NCI-H1694 (cell line): ENCODE data around the gene KRTAP5-1.
"Not testable (repeated sequence)": the region's sequence is repeated elsewhere in the genome, so short reads cannot be mapped to it uniquely, and the experiment has no call there.

ENCODE experiments used
- DNase-seq: peaks from one replicate; lab custom pipeline; 2025; lab: John Stamatoyannopoulos, UW

KRTAP5-1 gene, protein sequence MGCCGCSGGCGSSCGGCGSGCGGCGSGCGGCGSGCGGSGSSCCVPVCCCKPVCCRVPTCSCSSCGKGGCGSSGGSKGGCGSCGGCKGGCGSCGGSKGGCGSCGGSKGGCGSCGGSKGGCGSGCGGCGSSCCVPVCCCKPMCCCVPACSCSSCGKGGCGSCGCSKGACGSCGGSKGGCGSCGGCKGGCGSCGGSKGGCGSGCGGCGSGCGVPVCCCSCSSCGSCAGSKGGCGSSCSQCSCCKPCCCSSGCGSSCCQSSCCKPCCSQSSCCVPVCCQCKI

DNA sequence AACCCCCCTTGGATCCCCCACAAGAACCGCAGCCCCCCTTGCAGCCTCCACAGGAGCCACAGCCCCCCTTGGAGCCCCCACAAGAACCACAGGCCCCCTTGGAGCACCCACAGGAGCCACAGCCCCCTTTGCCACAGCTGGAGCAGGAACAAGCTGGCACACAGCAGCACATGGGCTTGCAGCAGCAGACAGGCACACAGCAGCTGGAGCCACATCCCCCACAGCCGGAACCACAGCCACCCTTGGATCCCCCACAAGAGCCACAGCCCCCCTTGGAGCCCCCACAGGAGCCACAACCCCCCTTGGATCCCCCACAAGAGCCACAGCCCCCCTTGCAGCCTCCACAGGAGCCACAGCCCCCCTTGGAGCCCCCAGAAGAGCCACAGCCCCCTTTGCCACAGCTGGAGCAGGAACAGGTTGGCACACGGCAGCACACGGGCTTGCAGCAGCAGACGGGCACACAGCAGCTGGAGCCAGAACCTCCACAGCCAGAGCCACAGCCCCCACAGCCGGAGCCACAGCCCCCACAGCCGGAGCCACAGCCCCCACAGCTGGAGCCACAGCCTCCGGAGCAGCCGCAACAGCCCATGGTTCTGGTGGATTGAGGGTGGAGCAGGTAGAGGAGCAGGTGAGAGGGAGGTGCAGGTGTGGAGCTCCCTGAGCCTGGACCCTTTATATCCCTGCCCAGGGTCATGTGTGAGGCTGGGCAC is at the start of gene KRTAP5-1:
TSS of gene KRTAP5-1 (minus strand) at position 623 of the 710 bp plus-strand sequence. CDS start at position 589, 34 bp downstream.
- not testable (repeated sequence) for DNase-seq

DNA sequence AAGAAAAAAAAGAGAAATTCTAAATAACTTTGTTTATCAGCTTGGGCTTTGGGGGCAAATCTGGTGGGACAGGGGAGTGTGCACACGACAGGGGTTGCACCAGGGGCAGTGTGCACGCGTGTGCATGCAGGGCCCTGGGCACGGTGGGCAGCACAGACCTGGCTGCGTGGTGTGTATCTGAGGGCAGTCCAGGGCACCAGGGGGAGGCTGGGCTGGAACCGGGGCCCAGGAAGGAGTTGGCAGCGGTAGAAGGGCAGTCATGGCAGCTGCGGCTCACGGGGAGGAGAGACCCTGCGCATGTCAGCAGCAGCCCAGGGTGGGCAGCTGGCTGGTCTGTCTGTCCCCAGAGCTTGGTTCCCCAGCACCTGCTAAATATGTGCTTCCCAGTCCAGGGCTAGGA is 48.8 kb upstream of the KRTAP5-1 start:
- no peak for DNase-seq

DNA sequence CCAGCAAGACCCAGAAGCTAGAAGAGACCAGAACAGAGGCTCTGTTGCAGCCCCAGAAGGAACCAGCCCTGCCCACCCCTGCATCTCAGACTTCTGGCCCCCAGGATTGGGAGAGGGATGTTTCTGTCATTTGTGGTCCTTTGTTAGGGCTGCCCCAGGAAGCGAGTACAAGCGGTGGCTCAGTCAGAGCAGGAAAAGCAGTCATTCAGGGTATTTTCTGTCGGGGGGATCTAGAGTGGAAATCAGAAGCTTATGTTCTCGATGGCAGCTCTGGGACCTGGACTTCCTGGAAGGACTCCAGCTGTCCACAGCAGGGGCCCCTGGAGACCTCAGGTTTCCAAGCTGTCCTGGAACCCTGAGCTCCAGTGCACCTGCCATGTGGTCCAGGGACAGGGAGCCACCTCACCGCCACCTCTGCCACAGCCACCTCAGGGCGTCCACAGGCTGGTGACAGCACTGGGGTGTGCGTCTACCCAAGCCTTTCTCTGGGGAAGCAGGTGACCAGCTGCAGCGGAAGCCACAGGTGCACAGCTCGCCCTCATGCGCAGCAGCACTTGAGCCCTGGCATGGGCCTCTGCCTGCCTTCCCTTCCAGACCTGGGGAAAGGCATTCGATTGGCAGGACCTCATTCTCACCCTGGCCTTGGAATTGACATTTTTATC is 47.1 kb upstream of the KRTAP5-1 start:
- DNase-seq, result no peak

DNA sequence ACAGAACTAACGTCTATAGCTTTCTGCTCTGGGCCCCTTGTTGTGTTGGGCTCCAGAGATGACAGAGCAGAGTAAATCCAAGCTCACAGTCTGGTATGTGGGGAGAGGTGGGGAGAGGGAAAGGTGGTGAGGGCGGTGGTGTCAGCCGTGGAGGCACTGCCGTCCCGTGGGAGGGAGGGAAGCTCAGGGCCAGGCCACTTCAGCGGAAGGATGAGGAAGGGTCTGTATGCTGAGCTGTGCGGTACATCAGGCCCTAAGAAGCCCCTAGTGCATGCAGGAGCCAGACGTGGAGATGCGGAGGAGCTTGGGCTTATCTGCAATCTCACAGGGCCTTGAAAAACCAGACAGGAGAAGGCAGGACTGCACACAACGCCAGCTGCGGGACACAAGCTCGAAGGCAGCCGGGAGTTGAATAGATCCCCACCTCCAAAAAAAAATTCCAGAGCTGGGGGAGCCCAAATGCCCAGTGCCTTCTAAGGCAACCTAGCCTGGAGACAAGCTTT is 46.0 kb upstream of the KRTAP5-1 start:
- no peak for DNase-seq

DNA sequence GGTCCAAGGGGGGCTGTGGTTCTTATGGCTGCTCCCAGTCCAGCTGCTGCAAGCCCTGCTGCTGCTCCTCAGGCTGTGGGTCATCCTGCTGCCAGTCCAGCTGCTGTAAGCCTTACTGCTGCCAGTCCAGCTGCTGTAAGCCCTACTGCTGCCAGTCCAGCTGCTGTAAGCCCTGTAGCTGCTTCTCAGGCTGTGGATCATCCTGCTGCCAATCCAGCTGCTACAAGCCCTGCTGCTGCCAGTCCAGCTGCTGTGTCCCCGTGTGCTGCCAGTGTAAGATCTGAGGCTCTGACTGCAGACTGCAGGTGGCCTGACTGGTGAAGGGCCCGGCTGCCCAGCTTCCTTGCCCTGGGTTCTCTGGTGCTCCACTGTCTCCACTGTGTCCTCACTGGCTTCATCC is 45.2 kb upstream of the KRTAP5-1 start:
- no peak for DNase-seq

DNA sequence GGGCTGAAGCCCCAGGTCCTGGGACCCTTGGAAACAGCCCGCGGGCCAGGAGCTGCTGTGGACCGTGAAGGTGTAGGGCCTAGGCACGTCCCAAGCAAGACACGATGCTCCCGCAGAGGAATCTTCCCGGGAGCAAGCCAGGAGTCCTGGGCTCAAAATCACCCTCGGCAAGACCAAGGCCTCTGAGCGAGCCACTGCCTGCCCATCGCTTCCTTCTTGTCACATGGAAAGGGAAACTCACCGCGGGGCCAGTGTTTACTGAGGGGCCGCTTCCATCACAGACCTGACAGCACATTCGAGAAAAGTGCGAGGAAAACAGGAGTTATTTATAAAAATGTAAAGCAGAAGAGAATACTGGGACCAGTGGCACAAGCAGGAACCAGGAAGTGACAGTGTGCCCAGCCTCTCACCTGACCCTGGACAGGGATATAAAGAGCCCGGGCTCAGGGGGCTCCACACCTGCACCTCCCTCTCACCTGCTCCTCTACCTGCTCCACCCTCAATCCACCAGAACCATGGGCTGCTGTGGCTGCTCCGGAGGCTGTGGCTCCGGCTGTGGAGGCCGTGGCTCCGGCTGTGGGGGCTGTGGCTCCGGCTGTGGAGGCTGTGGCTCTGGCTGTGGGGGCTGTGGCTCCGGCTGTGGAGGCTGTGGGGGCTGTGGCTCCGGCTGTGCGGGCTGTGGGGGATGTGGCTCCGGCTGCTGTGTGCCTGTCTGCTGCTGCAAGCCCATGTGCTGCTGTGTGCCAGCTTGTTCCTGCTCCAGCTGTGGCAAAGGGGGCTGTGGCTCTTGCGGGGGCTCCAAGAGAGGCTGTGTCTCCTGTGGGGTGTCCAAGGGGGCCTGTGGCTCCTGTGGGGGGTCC is 44.5 kb upstream of the KRTAP5-1 start, which contains the start of gene KRTAP5-5:
TSS of gene KRTAP5-5 (plus strand) at position 450 of the 860 bp plus-strand sequence. CDS start at position 516, 66 bp downstream.
- DNase-seq, result no peak

DNA sequence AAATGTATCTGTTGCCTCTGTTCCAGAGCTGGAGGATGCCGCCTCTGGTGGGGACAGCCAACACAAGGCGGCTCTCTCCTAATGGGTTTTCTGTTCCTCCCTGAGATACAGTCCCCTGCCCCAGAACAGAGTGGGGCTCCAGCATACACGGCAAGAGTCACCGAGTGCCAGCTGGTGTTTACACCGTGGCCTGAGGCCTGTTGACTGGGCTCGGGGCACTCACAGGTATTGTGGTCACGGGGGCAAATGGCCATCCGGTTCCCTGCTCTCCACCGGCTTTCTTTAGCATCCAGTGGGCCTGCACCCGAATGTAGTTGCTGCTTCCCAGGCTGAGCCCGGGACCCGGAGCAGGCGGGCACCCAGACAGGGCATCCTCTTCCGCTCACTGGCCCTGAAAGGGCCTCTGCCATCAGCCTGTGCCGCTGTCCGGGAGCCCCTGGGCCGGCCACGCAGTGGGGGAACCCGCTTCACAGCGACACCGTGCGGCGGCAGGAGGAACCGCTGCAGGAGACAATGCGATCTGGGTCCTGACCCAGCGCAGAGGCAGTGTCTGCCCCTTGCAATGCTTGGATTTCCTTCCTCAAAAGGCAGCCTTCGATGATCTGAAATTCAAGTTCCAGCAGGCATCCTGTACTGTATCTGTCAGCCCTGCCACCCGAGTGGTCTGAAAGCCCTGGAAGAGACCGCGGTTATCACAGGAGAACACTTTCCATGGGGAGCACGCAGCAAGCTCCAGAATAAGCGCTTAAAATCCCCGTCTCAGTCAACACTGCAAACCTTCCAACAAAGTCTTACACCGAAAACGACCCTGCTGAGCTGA is 43.6 kb upstream of the KRTAP5-1 start:
- no peak for DNase-seq

DNA sequence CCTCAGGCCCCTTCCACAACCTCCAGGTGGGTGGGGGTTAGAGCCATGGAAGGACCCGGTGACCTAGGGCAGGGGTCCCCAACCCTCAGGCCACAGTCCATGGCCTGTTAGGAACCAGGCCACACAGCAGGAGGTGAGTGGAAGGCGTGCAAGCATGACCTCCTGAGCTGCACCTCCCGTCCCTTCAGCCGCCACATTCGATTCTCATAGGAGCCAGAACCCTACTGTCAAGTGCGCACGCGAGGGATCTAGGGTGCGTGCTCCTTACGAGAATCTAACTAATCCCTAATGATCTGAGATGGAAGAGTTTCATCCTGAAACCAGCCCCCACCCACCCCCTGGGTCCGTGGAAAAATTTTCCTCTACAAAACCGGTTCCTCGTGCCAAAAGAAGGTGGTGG is 40.5 kb upstream of the KRTAP5-1 start:
- DNase-seq, result no peak

DNA sequence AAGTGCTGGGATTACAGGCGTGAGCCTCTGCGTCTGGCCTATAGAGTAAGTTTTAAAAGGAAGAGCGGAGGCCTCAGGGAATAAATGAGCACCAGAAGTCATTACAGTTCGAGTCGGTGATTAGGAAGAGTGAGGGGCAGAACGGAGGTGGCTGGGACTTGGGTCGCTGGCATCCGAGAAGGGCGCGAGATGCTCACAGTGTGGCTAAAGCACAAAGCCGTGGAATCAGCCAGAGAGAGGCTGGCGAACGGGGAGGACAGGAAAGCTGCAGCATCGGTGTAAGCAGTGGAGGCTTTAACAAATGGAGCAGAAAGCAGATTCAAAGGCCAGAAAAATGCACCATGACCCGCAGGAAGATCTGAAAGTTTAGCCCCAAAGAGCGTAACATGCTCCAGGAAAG is 39.5 kb upstream of the KRTAP5-1 start:
- DNase-seq, result no peak

DNA sequence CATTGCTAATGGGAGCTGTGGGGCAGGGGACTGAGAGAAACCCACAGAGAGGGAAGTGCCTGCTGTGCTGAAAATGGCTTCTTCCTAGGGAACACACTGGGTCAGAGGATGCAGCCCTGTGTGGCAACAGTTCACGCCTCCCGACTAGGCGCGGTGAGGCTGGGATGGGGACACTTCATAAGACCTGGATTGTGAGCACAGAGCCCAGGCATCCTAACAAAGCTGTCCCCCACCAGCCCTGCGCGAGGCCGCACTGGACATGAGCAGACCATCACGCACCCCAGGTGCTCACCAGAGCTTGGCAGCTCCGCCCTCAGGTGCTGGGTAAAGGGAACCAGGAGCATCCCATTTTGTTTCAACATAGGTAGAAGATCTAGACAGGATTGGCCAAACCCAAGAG is 38.6 kb upstream of the KRTAP5-1 start:
- no peak for DNase-seq

DNA sequence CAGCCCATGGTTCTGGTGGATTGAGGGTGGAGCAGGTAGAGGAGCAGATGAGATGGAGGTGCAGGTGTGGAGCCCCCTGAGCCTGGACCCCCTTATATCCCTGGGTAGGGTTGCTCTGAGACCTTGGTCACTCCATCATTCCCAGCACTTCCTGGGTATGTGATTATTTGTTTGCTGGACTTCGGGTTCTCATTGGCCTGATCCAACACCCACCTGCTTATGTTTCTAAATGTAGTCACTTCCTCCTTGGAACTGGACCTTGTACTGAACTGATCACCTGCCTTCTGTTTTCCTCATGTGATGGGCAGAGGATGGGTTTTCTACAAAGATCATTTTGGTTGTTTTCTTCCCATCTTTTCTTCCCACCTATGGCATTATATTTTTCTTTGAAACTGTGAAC is 37.0 kb upstream of the KRTAP5-1 start, which contains the start of gene KRTAP5-4:
TSS of gene KRTAP5-4 (minus strand) at position 53 of the 400 bp plus-strand sequence. CDS start at position 8, 45 bp downstream.
- no peak for DNase-seq

DNA sequence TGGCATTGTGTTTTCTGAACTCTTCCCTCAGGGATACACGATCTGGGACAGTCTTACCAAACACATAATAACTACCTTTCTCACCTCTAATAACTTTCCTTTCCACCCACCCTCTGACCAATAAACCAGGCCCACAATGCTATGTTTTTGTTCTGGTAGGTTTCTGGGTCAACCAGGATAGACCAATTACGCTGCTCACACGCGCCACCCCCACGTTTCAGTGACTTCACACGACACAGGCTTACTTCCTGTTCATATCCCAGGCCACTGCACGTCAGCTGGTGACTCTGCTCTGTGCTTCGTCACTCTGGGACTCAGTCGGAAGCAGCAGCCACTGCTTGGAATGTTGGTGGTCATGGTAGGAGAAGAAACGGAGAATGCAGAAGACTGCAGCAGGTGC is 34.4 kb upstream of the KRTAP5-1 start:
- no peak for DNase-seq

DNA sequence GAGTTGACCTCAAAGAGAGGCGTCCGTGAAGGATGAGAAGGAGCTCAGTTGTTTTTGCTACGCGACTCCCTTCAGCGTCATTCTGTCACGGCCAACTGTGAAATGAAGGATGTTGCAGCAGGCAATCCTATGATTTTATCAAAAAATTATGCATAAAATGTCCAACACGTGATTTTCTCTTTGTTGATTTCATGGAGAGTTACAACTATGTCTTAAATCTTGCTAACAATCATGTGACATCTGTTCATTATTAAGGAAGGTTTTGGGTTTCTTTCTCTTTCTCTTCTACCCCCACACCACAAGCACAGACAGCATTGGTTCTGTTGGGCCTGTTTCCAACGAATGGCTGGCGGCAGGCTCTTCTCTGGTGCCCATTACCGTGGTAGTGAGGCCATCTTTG is 33.1 kb upstream of the KRTAP5-1 start:
- no peak for DNase-seq

DNA sequence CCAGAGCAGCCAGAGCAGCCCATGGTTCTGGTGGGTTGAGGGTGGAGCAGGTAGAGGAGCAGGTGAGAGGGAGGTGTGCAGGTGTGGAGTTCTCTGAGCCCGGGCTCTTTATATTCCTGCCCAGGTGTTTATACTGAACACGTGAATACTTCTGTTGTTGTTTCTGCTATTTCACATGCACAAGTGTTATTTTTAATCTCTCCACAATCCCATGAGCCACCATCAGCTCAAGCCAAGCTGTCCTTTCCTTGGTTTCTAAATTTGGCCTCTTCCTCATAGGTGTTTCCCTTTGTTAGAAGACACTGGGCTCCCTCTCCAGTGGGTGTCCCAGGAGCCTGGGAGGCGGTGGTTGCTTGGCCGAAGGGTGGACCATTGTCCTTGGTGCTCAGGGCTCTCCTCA is 23.3 kb upstream of the KRTAP5-1 start, which contains the start of gene KRTAP5-3:
TSS of gene KRTAP5-3 (minus strand) at position 101 of the 400 bp plus-strand sequence. CDS start at position 23, 78 bp downstream.
- no peak for DNase-seq

DNA sequence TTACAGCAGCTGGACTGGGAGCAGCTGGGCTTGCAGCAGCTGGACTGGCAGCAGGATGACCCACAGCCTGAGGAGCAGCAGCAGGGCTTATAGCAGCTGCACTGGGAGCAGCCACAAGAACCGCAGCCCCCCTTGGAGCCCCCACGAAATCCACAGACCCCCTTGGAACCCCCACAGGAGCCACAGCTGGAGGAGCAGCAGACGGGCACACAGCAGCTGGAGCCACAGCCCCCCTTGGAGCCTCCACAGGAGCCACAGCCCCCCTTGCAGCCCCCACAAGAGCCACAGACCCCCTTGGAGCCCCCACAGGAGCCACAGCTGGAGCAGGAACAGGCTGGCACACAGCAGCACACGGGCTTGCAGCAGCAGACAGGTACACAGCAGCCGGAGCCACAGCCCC is 22.8 kb upstream of the KRTAP5-1 start:
- DNase-seq, result not testable (repeated sequence)

DNA sequence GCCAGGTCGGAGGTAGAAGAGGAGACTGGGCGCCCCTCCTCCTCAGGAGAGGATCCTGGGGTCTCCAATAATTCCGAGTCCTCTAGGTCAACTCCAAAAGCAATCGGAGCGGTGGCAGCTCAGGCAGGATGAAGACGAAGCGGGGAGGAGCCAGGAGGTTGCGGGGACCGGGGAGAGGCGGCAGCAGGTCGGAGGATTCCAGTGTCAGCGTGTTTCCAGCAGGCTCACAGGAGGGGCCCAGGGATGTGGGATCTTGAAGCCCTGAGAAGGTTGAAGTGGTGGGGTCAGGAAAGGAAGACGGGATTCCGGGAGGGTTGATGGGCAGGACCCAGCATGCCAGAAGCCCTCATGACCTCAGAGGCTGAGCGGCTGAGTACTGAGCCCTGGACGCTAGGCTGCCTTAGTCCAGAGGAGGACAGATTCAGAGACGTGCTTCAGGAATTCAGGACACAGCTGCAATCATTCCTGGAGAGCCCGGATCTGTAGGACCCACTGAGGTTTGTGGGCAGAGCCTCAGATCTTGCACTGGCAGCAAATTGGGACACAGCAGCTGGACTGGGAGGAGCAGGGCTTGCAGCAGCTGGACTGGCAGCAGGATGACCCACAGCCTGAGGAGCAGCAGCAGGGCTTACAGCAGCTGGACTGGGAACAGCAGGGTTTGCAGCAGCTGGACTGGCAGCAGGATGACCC is 22.2 kb upstream of the KRTAP5-1 start:
- DNase-seq, result not testable (repeated sequence)

DNA sequence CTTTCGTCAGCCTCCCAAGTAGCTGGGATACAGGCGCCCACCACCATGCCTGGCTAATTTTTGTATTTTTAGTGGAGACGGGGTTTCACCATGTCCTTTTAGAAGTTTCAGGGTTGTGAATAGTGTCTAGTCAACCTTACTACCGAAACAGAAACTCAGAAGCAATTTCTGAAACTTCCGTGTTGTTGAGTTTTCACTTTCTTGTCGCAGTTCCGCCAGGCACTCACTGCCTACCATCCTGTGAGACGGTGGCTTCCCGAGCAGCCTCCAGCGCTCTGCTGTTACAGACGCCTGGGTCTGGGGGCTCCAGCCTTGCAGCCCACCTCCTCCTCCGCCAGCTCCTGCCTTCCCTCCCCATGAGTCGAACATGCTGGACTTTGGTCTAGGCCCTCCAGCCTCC is 20.8 kb upstream of the KRTAP5-1 start:
- not testable (repeated sequence) for DNase-seq

DNA sequence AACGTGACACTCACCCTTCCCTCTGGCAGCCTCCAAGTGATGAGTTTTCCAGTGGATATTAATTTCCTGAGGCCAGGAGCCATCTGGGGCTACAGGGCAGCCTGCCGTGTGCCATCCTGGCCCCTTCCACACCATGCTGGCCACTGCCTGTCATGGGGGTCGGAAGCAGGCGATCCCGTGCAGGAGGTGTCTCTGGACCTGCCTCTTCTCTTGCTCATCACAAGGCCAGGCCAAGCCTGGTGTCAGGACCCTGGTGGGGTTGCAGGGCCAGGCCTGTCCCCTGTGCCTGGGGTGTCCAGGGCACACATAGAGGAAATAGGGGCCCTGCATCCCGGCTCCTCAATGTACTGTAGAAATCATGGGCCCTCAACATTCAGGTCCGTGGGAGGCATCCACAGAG is 19.6 kb upstream of the KRTAP5-1 start:
- DNase-seq, result no peak

DNA sequence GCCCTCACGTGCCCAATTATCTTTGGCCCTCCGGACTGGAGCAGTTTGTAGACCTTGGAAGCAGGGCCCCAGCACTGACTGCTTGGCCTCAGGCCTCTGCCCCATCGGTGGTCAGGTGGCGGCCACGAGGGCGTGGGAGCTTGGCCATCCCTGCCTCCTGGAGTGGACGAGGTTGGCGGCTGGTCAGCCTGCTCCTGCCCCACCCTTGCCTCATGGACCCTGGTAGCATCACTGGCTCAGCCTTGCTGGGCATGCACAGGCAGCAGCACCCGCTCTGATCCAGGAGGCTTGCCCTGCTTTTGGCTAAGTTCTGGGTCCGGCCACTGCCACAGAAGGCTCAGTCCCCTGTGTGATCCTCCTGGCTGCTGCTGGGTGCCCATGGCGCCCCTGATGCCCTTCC is 19.1 kb upstream of the KRTAP5-1 start:
- no peak for DNase-seq

DNA sequence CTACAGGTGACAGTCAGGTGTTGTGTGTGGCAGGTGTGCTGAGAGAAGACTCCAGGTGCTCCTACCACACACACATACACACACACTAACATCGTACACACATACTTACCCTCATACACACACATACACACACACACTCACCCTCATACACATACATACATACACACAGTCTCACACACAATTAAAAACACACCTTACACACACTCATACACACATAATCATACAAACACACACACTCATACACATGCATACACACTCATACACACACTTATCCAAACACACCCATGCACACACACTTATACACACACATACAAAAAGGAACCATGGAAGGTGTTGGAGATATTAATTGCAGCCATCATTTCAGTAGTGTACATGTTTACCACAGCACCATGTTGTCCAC is 18.5 kb upstream of the KRTAP5-1 start:
- DNase-seq, result no peak
